Stimulated activated CD8-positive, alpha-beta memory T cell treated with anti-CD3 and anti-CD28 coated beads, Interleukin-15, amount 100 ng/mL, for 1 hour (primary cell): ENCODE results near the gene FOSL1.

Source experiments
- DNase-seq: peaks from one replicate; pipeline ENCODE4 v3.0.0-alpha.2; 2020; ENCODE audit warnings: low read depth

FOSL1 gene

GRCh38 chr11:65900125-65900898 lies at the start of gene FOSL1:
Gene FOSL1 (minus strand): TSS chr11:65900388. CDS start chr11:65900339, 49 bp downstream.
- DNase-seq: peak; percentile 78

GRCh38 chr11:65947603-65948125 lies 47.5 kb upstream of the FOSL1 start:
- no peak for DNase-seq

- DNase-seq: no peak
Measured at GRCh38 chr11:65947133-65947532, 46.9 kb upstream of the FOSL1 start.

GRCh38 chr11:65946655-65947054 lies 46.5 kb upstream of the FOSL1 start:
- DNase-seq: no peak

GRCh38 chr11:65945941-65946558 lies 45.9 kb upstream of the FOSL1 start:
- DNase-seq: no peak

GRCh38 chr11:65945430-65945911 lies 45.3 kb upstream of the FOSL1 start, which contains the start of gene TSGA10IP:
Gene TSGA10IP (plus strand): TSS chr11:65945480. CDS start chr11:65945676, 196 bp downstream.
- DNase-seq: no peak

GRCh38 chr11:65944767-65945166 lies 44.6 kb upstream of the FOSL1 start:
- DNase-seq: no peak

- no peak for DNase-seq
Measured at GRCh38 chr11:65944191-65944590, 44.0 kb upstream of the FOSL1 start.

- no peak for DNase-seq
Measured at GRCh38 chr11:65942531-65942930, 42.3 kb upstream of the FOSL1 start.

GRCh38 chr11:65941720-65942310 lies 41.6 kb upstream of the FOSL1 start:
- DNase-seq: no peak

- no peak for DNase-seq
Measured at GRCh38 chr11:65937766-65938165, 37.6 kb upstream of the FOSL1 start.

GRCh38 chr11:65934014-65934413 lies 33.8 kb upstream of the FOSL1 start:
- DNase-seq: no peak

- no peak for DNase-seq
Measured at GRCh38 chr11:65932558-65932919, 32.4 kb upstream of the FOSL1 start.

GRCh38 chr11:65931773-65932557 lies 31.8 kb upstream of the FOSL1 start:
- DNase-seq: no peak

- DNase-seq: no peak
Measured at GRCh38 chr11:65928667-65929066, 28.5 kb upstream of the FOSL1 start.

- peak; percentile 61 for DNase-seq
Measured at GRCh38 chr11:65927904-65928397, 27.8 kb upstream of the FOSL1 start.

GRCh38 chr11:65925397-65925796 lies 25.2 kb upstream of the FOSL1 start:
- no peak for DNase-seq

- DNase-seq: no peak
Measured at GRCh38 chr11:65922565-65922964, 22.4 kb upstream of the FOSL1 start.

GRCh38 chr11:65921876-65922275 lies 21.7 kb upstream of the FOSL1 start:
- no peak for DNase-seq

- DNase-seq: no peak
Measured at GRCh38 chr11:65921033-65921555, 20.9 kb upstream of the FOSL1 start.

- no peak for DNase-seq
Measured at GRCh38 chr11:65920372-65920802, 20.2 kb upstream of the FOSL1 start.
